ENCODE data around the gene VWA3A. TPM values are rescaled to one million over a fixed set of nuclear protein-coding genes. Genes with fewer than 3 reads are reported as not detected.

Gene VWA3A
- total RNA-seq, result not detected

GRCh38 chr16:22092143-22092933, at the start of gene VWA3A:
VWA3A (plus strand) TSS chr16:22092541; CDS start chr16:22092638, 97 bp downstream.
- no peak for TF ChIP-seq CTCF (IDR thresholded peaks at IDR 0.05; ENCODE audit: low read depth)

GRCh38 chr16:22050963-22051362, 41.4 kb upstream of the VWA3A start:
- no peak for TF ChIP-seq CTCF (IDR thresholded peaks at IDR 0.05; ENCODE audit: low read depth)

- no peak for TF ChIP-seq CTCF (IDR thresholded peaks at IDR 0.05; ENCODE audit: low read depth)
Observed at GRCh38 chr16:22052980-22053379, 39.4 kb upstream of the VWA3A start.

- no peak for TF ChIP-seq CTCF (IDR thresholded peaks at IDR 0.05; ENCODE audit: low read depth)
Observed at GRCh38 chr16:22053921-22054341, 38.4 kb upstream of the VWA3A start.

GRCh38 chr16:22054847-22055590, 37.3 kb upstream of the VWA3A start:
- TF ChIP-seq CTCF (IDR thresholded peaks at IDR 0.05; ENCODE audit: low read depth), result no peak

GRCh38 chr16:22055881-22056280, 36.5 kb upstream of the VWA3A start:
- no peak for TF ChIP-seq CTCF (IDR thresholded peaks at IDR 0.05; ENCODE audit: low read depth)

- no peak for TF ChIP-seq CTCF (IDR thresholded peaks at IDR 0.05; ENCODE audit: low read depth)
Observed at GRCh38 chr16:22063888-22064467, 28.4 kb upstream of the VWA3A start.
